ENCODE measurements around the gene GSTM2. TPM values are rescaled to one million over a fixed set of nuclear protein-coding genes. Genes with fewer than 3 reads are reported as not detected.

The GSTM2 gene
- total RNA-seq, 1 experiment from 2014 or later: 10.2 TPM

GRCh38 chr1:109712321-109712864 is 44.5 kb downstream of the GSTM2 start:
- H3K27ac ChIP-seq: no peak overlapping the region
- H3K36me3 ChIP-seq (ENCODE audit: low read depth): no peaks in the 10 kb centered on the region
- TF ChIP-seq EZH2 (IDR thresholded peaks at IDR 0.05; ENCODE audit: low read depth) (no peak), CTCF (conservative IDR thresholded peaks at IDR 0.05) (no peak)
- H3K27me3 ChIP-seq (ENCODE audit: insufficient read depth, low read depth): no peaks in the 10 kb centered on the region
- H3K9me3 ChIP-seq (ENCODE audit: insufficient read depth, low read depth): peaks cover 11% of the 10 kb centered on the region; the same call in 1 of the 2 replicates
- no peak overlapping the region for H3K4me3 ChIP-seq
- ChIA-PET CTCF (no interaction called here), POLR2A (ENCODE audit: unreplicated experiment) (no interaction called here)
- no peaks in the 10 kb centered on the region for H3F3A ChIP-seq (ENCODE audit: insufficient read depth, low read depth)
- intact Hi-C loops (cut with micrococcal nuclease; ENCODE audit: unreplicated experiment): no loop called here
- no peaks in the 10 kb centered on the region for H4K20me1 ChIP-seq (ENCODE audit: insufficient read depth)
- no peaks in the 10 kb centered on the region for H3K79me2 ChIP-seq (ENCODE audit: low read depth)
- H3K4me1 ChIP-seq (replicated peaks; ENCODE audit: insufficient read depth): peaks cover 16% of the 10 kb centered on the region
- H3K9me2 ChIP-seq (ENCODE audit: insufficient read depth): no peaks in the 10 kb centered on the region
- DNase-seq: no peak
- H3K4me2 ChIP-seq: no peak overlapping the region
- BruUV-seq (replicated peaks): no TSS peak
- no peak overlapping the region for H2AFZ ChIP-seq

GRCh38 chr1:109713636-109714035 is 45.8 kb downstream of the GSTM2 start:
- Histone ChIP-seq H3K4me2 (no peak overlapping the region), H3K27me3 (ENCODE audit: insufficient read depth, low read depth) (no peaks in the 10 kb centered on the region), H3K79me2 (ENCODE audit: low read depth) (no peaks in the 10 kb centered on the region), H3K4me3 (no peak overlapping the region), H3K36me3 (ENCODE audit: low read depth) (no peaks in the 10 kb centered on the region), H3K4me1 (replicated peaks; ENCODE audit: insufficient read depth) (peaks cover 22% of the 10 kb centered on the region), H2AFZ (no peak overlapping the region), H3K9me2 (ENCODE audit: insufficient read depth) (no peaks in the 10 kb centered on the region), H3K27ac (no peak overlapping the region), H3F3A (ENCODE audit: insufficient read depth, low read depth) (peaks cover 4% of the 10 kb centered on the region; the same call in 1 of the 2 replicates), H4K20me1 (ENCODE audit: insufficient read depth) (no peaks in the 10 kb centered on the region), H3K9me3 (ENCODE audit: insufficient read depth, low read depth) (peaks cover 5% of the 10 kb centered on the region; the same call in 1 of the 2 replicates)
- TF ChIP-seq CTCF (conservative IDR thresholded peaks at IDR 0.05): no peak
- TF ChIP-seq EZH2 (IDR thresholded peaks at IDR 0.05; ENCODE audit: low read depth): no peak
- no peak for DNase-seq
- CTCF ChIA-PET: no interaction called here
- no TSS peak for BruUV-seq (replicated peaks)
- POLR2A ChIA-PET (ENCODE audit: unreplicated experiment): no interaction called here
- intact Hi-C loops (cut with micrococcal nuclease; ENCODE audit: unreplicated experiment): no loop called here

- intact Hi-C loops (cut with micrococcal nuclease; ENCODE audit: unreplicated experiment): loop anchor here (5.0 kb wide), 1 partner anchor 58 kb away; the partner anchor contains the start of gene GSTM4
- TF ChIP-seq EZH2 (IDR thresholded peaks at IDR 0.05; ENCODE audit: low read depth) (no peak), CTCF (conservative IDR thresholded peaks at IDR 0.05) (no peak)
- Histone ChIP-seq H3K79me2 (ENCODE audit: low read depth) (no peaks in the 10 kb centered on the region), H3F3A (ENCODE audit: insufficient read depth, low read depth) (peaks cover 16% of the 10 kb centered on the region), H3K27me3 (ENCODE audit: insufficient read depth, low read depth) (no peaks in the 10 kb centered on the region), H3K4me3 (no peak overlapping the region), H3K9me3 (ENCODE audit: insufficient read depth, low read depth) (no peaks in the 10 kb centered on the region), H3K27ac (no peak overlapping the region), H2AFZ (no peak overlapping the region), H3K4me1 (replicated peaks; ENCODE audit: insufficient read depth) (peaks cover 34% of the 10 kb centered on the region), H3K36me3 (ENCODE audit: low read depth) (no peaks in the 10 kb centered on the region), H3K4me2 (no peak overlapping the region), H3K9me2 (ENCODE audit: insufficient read depth) (no peaks in the 10 kb centered on the region), H4K20me1 (ENCODE audit: insufficient read depth) (no peaks in the 10 kb centered on the region)
- ChIA-PET CTCF (no interaction called here), POLR2A (ENCODE audit: unreplicated experiment) (no interaction called here)
- no TSS peak for BruUV-seq (replicated peaks)
- DNase-seq: no peak
These were observed 47.0 kb downstream of the GSTM2 start for GRCh38 chr1:109714661-109715372.
